Large intestine (tissue), 3 donors: ENCODE results near the gene USP17L21. TPM values are rescaled to one million over a fixed set of nuclear protein-coding genes. Genes with fewer than 3 reads are reported as not detected.
"Not testable (repeated sequence)": the region's sequence is repeated elsewhere in the genome, so short reads cannot be mapped to it uniquely, and the experiment has no call there.

Source experiments
- DNase-seq, 2 donors: peaks; one replicate each; pipeline versions ENCODE4 v3.0.0 to v3.0.0-alpha.2; 2013
- H3K27ac ChIP-seq: one replicate; pipeline ENCODE4 v1.5.1; 2013; ENCODE audit warnings: low read length
- H3K27me3 ChIP-seq: 2 replicates; pipeline ENCODE4 v1.6.1; 2013; ENCODE audit warnings: low read length; ENCODE audit not compliant: control insufficient read depth, insufficient read depth
- H3K36me3 ChIP-seq: 2 replicates; pipeline ENCODE4 v1.6.1; 2013; ENCODE audit warnings: low read length; ENCODE audit not compliant: control insufficient read depth, insufficient read depth
- H3K4me1 ChIP-seq: one replicate; pipeline ENCODE4 v1.6.1; 2013; ENCODE audit warnings: low read length; ENCODE audit not compliant: control insufficient read depth, insufficient read depth
- H3K4me3 ChIP-seq: one replicate; pipeline ENCODE4 v1.5.1; 2013; ENCODE audit warnings: low read length
- H3K9me3 ChIP-seq: one replicate; pipeline ENCODE4 v1.6.1; 2013; ENCODE audit warnings: mild to moderate bottlenecking, low read depth, low read length, moderate library complexity; ENCODE audit not compliant: control insufficient read depth
- WGBS: methylation state at CpG from one replicate; pipeline ENCODE4 v1.1.5; 2013; ENCODE audit warnings: low lambda C conversion rate; ENCODE audit not compliant: insufficient coverage; 5-methylcytosine and 5-hydroxymethylcytosine counted together
- polyA plus RNA-seq: library from polyadenylated mRNA; unstranded; fragments of 120-200 nt; gene quantifications from one replicate; pipeline ENCODE4 v1.2.1, GENCODE V29; 2013

The USP17L21 gene
- polyA plus RNA-seq, 1 donor: not detected

DNA sequence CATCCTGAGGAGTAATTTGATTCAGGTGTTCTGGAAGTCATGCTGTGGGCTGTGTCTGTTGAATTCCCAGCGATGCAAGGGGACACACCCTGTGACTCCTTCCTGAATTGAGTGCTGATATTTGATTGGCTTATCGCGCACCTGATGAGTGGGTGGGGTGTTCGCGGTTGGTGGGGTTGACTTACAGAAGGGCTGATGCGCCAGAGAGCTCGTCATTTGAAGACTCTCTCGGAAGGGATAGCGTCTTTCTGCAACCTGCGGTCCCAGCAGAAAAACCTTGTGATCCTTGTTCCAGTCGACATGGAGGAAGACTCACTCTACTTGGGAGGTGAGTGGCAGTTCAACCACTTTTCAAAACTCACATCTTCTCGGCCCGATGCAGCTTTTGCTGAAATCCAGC is 9.6 kb upstream of the USP17L21 start, which contains the start of gene USP17L19:
USP17L19 (plus strand) TSS at position 301 of the 400 bp plus-strand sequence; CDS start at position 301, 0 bp downstream.
- H3K36me3 ChIP-seq, H3K9me3 ChIP-seq, H3K27ac ChIP-seq, DNase-seq, H3K4me3 ChIP-seq, H3K27me3 ChIP-seq, H3K4me1 ChIP-seq: not testable (repeated sequence)
- no CpG with 5 or more reads among the region's 13 CpGs for WGBS

DNA sequence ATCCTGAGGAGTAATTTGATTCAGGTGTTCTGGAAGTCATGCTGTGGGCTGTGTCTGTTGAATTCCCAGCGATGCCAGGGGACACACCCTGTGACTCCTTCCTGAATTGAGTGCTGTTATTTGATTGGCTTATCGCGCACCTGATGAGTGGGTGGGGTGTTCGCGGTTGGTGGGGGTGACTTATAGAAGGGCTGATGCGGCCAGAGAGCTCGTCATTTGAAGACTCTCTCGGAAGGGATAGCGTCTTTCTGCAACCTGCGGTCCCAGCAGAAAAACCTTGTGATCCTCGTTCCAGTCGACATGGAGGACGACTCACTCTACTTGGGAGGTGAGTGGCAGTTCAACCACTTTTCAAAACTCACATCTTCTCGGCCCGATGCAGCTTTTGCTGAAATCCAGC is 4.8 kb upstream of the USP17L21 start, which contains the start of gene USP17L20:
USP17L20 (plus strand) TSS at position 301 of the 400 bp plus-strand sequence; CDS start at position 301, 0 bp downstream.
- not testable (repeated sequence) for H3K9me3 ChIP-seq, H3K36me3 ChIP-seq, DNase-seq, H3K27ac ChIP-seq, H3K27me3 ChIP-seq, H3K4me1 ChIP-seq, H3K4me3 ChIP-seq
- WGBS: no CpG with 5 or more reads among the region's 15 CpGs

DNA sequence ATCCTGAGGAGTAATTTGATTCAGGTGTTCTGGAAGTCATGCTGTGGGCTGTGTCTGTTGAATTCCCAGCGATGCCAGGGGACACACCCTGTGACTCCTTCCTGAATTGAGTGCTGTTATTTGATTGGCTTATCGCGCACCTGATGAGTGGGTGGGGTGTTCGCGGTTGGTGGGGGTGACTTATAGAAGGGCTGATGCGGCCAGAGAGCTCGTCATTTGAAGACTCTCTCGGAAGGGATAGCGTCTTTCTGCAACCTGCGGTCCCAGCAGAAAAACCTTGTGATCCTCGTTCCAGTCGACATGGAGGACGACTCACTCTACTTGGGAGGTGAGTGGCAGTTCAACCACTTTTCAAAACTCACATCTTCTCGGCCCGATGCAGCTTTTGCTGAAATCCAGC is 4.6 kb downstream of the USP17L21 start, which contains the start of gene USP17L22:
USP17L22 (plus strand) TSS at position 301 of the 400 bp plus-strand sequence; CDS start at position 301, 0 bp downstream.
- not testable (repeated sequence) for H3K9me3 ChIP-seq, H3K27ac ChIP-seq, H3K4me3 ChIP-seq, DNase-seq, H3K27me3 ChIP-seq, H3K36me3 ChIP-seq, H3K4me1 ChIP-seq
- WGBS: no CpG with 5 or more reads among the region's 15 CpGs

DNA sequence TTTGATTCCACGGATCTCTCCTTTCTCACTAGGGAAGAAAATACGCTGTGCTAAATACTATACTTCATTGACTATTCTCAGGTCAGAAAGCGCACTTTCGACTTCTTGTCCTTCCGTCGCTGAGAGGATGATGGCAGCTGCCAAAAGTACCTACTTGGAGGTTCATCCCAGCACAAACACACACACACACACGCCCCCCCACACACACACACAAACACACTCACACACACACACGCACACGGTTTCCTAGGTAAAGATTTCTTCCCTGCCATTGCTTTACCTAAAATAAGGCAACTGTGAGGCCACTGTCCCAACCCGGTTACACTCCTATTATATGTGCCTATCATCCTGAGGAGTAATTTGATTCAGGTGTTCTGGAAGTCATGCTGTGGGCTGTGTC is 9.0 kb downstream of the USP17L21 start:
- WGBS: no CpG with 5 or more reads among the region's 10 CpGs
- not testable (repeated sequence) for H3K4me3 ChIP-seq, H3K36me3 ChIP-seq, DNase-seq, H3K27ac ChIP-seq, H3K9me3 ChIP-seq, H3K27me3 ChIP-seq, H3K4me1 ChIP-seq

Other genes starting within 250 kb of the USP17L21 start
- gene FAM90A26, start 92.5 kb upstream of the USP17L21 start, polyA plus RNA-seq: not detected
- gene USP17L10, start 52.2 kb upstream of the USP17L21 start, polyA plus RNA-seq: not detected
- not detected for gene USP17L11, start 47.5 kb upstream of the USP17L21 start, polyA plus RNA-seq
- gene USP17L12, start 42.7 kb upstream of the USP17L21 start, polyA plus RNA-seq: not detected
- not detected for gene USP17L13, start 38.0 kb upstream of the USP17L21 start, polyA plus RNA-seq
- not detected for gene USP17L15, start 28.5 kb upstream of the USP17L21 start, polyA plus RNA-seq
- gene USP17L17, start 19.0 kb upstream of the USP17L21 start, polyA plus RNA-seq: not detected
- not detected for gene USP17L18, start 14.2 kb upstream of the USP17L21 start, polyA plus RNA-seq
- not detected for gene USP17L19, start 9.5 kb upstream of the USP17L21 start, polyA plus RNA-seq
- gene USP17L20, start 4.7 kb upstream of the USP17L21 start, polyA plus RNA-seq: not detected
- not detected for gene USP17L22, start 4.7 kb downstream of the USP17L21 start, polyA plus RNA-seq
- gene USP17L24, start 62.3 kb downstream of the USP17L21 start, polyA plus RNA-seq: not detected
- gene USP17L25, start 67.0 kb downstream of the USP17L21 start, polyA plus RNA-seq: not detected
- not detected for gene USP17L26, start 71.8 kb downstream of the USP17L21 start, polyA plus RNA-seq
- not detected for gene USP17L5, start 76.5 kb downstream of the USP17L21 start, polyA plus RNA-seq
- not detected for gene USP17L27, start 81.3 kb downstream of the USP17L21 start, polyA plus RNA-seq
- not detected for gene USP17L28, start 86.0 kb downstream of the USP17L21 start, polyA plus RNA-seq
- gene USP17L29, start 90.8 kb downstream of the USP17L21 start, polyA plus RNA-seq: not detected
- gene USP17L30, start 100.3 kb downstream of the USP17L21 start, polyA plus RNA-seq: not detected
- gene DEFB131A, start 181.5 kb downstream of the USP17L21 start, polyA plus RNA-seq: not detected